GM12872 (cell line): ENCODE measurements around the gene N4BP2.

Experiments used
- CTCF ChIP-seq: IDR thresholded peaks from 3 replicates; pipeline ENCODE4 v1.5.1; 2011; ENCODE audit warnings: low read depth, mild to moderate bottlenecking, low read length, moderate library complexity; ENCODE audit not compliant: insufficient read depth

The N4BP2 gene

GRCh38 chr4:40182954-40183353, 126.3 kb downstream of the N4BP2 start:
- TF ChIP-seq CTCF, result no peak

GRCh38 chr4:40183615-40184411, 127.2 kb downstream of the N4BP2 start:
- no peak for TF ChIP-seq CTCF

GRCh38 chr4:40185830-40186664, 129.4 kb downstream of the N4BP2 start:
- TF ChIP-seq CTCF, result no peak

DNA sequence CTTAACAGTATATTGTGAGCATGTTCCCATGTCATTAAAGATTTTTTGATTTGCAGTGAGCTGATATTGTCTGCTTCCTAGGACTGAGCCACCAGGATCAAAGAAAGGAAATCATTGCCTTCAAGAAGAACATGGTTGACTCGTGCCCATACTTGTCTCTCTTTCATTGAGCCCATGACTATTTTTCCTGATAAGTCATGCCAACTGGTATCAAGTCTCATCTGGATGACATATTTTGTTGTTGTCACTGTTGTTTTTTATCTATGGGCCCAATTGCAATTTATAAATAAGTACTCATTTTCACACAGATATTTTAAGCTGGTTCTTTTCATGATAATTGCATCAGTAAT, 130.0 kb downstream of the N4BP2 start:
- TF ChIP-seq CTCF, result no peak

DNA sequence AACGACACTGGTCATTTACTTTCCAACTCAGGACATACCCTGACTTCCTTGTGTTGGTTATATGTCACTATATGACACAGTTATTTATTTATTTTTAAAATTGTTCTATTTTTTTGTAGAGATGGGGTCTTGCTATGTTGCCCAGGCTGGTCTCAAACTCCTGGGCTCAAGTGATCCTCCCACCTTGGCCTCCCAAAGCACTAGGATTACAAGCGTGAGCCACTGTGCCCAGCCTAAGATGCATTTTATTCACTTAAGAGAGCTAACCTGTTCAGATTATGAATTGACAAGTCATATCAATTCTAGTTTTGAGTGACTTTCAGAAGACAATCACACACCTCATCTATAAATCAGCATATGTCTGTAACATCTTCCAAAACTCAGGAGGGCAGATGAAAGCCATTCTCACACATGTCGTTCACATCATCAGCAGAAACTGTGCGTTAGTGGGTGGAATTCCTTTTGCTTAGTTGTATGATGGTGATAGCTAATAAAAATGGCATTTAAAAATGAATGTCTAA, 130.8 kb downstream of the N4BP2 start:
- no peak for TF ChIP-seq CTCF

DNA sequence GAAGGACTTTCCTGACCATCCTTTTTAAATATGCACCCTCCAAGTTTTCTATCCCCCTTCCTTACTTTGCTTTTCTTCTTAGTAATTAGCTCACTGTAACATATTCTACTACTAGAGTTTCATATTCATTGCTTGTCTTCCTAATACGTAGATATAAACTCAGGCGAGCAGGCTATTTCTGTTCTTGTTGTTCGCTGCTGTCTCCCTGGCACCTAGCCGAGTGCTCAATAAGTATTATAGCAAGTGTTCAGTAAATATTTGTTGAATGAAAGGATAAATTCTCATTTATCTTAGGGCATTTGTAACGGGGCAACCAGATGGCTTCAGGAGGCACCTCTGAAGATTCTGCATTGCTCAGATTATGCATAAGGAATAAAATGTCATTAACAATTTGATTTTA, 133.4 kb downstream of the N4BP2 start:
- TF ChIP-seq CTCF, result no peak

- TF ChIP-seq CTCF, result no peak
Observed at GRCh38 chr4:40190465-40190864, 133.8 kb downstream of the N4BP2 start.
